NT2/D1 (cell line): ENCODE results near the gene IL4R.

Experiments
- DNase-seq: peaks from one replicate; pipeline ENCODE4 v3.0.0-alpha.2; 2011; ENCODE audit warnings: low read depth, low spot score
- H3K27me3 ChIP-seq: 2 replicates; pipeline ENCODE4 v1.6.0; 2011; ENCODE audit warnings: mild to moderate bottlenecking; ENCODE audit not compliant: insufficient read length, insufficient read depth
- H3K36me3 ChIP-seq: 2 replicates; pipeline ENCODE4 v1.6.1; 2011; ENCODE audit warnings: mild to moderate bottlenecking, low read length, mixed read lengths; ENCODE audit not compliant: insufficient read depth, insufficient read length
- H3K4me1 ChIP-seq: 2 replicates; pipeline ENCODE4 v1.5.1; 2011; ENCODE audit not compliant: insufficient read depth, insufficient read length
- H3K4me3 ChIP-seq: 2 replicates; pipeline ENCODE4 v1.5.1; 2011; ENCODE audit warnings: low read depth; ENCODE audit not compliant: insufficient read length
- H3K9ac ChIP-seq: 2 replicates; pipeline ENCODE4 v1.6.0; 2011; ENCODE audit warnings: low read depth; ENCODE audit not compliant: insufficient read length
- H3K9me3 ChIP-seq: 2 replicates; pipeline ENCODE4 v1.5.1; 2011; ENCODE audit warnings: mild to moderate bottlenecking, low read length; ENCODE audit not compliant: insufficient read depth
- SUZ12 ChIP-seq: IDR thresholded peaks from 2 replicates; pipeline ENCODE4 v1.6.1; 2011; ENCODE audit not compliant: insufficient read length, insufficient read depth; ENCODE audit errors: extremely low read depth
- YY1 ChIP-seq: IDR thresholded peaks from 2 replicates; pipeline ENCODE4 v1.6.1; 2011; ENCODE audit not compliant: insufficient read length, insufficient read depth
- ZNF274 ChIP-seq: IDR thresholded peaks from 2 replicates; pipeline ENCODE4 v1.6.1; 2011; ENCODE audit warnings: mild to moderate bottlenecking, low read depth, low read length

The IL4R gene

GRCh38 chr16:27377666-27378485, 64.1 kb downstream of the IL4R start:
- no peaks in the 10 kb centered on the region for H3K27me3 ChIP-seq
- H3K9ac ChIP-seq: no peak overlapping the region
- H3K36me3 ChIP-seq: no peaks in the 10 kb centered on the region
- H3K4me1 ChIP-seq: peaks cover 6% of the 10 kb centered on the region
- no peak for DNase-seq
- H3K4me3 ChIP-seq: no peak overlapping the region
- TF ChIP-seq SUZ12 (no peak), YY1 (no peak), ZNF274 (no peak)
- H3K9me3 ChIP-seq: 0 out of 2 replicates have a peak, but pooled peaks cover 5% of the 10 kb centered on the region

DNA sequence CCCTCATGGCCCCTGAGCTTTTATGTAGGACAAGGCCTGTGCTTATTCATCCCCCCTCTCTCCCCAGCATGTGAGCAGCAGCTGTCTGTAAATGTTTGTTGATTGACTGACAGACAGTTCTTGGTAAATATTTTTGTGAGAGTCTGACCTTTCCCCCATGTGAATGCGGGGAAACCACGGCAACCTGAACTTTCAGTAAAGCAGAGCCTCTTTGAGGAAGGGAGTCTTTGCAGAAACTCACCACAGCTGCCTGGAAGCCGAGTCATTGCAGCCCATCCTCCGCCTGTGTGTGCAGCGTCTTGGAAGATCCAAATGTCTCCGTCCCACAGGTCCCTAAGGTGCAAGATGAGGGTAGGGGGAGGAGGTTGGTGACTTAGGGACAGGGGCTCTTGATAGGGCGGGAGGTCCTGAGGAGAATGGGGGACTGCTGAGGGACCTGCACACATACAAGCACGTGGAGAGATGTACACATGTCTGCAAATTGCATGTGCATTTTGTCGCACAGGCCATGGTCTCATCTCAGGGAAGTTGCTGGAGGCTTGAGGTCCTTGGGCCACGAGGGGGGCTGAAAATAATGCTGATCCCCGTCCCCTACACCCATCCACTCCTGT, 65.2 kb downstream of the IL4R start:
- no peak for DNase-seq
- H3K4me1 ChIP-seq: peaks cover 6% of the 10 kb centered on the region

GRCh38 chr16:27379919-27380318, 66.1 kb downstream of the IL4R start:
- Histone ChIP-seq H3K4me1 (peaks cover 6% of the 10 kb centered on the region), H3K4me3 (no peak overlapping the region), H3K27me3 (no peaks in the 10 kb centered on the region), H3K9me3 (0 out of 2 replicates have a peak, but pooled peaks cover 13% of the 10 kb centered on the region), H3K36me3 (no peaks in the 10 kb centered on the region), H3K9ac (no peak overlapping the region)
- DNase-seq: no peak
- TF ChIP-seq YY1 (no peak), ZNF274 (no peak), SUZ12 (no peak)

More for the DNA sequence above, 65.2 kb downstream of the IL4R start:
- Histone ChIP-seq H3K9ac (peak overlapping the region; percentile 23), H3K36me3 (no peaks in the 10 kb centered on the region), H3K4me3 (no peak overlapping the region), H3K9me3 (0 out of 2 replicates have a peak, but pooled peaks cover 5% of the 10 kb centered on the region), H3K27me3 (no peaks in the 10 kb centered on the region)
- TF ChIP-seq ZNF274: no peak
- no peak for TF ChIP-seq SUZ12
- no peak for TF ChIP-seq YY1

DNA sequence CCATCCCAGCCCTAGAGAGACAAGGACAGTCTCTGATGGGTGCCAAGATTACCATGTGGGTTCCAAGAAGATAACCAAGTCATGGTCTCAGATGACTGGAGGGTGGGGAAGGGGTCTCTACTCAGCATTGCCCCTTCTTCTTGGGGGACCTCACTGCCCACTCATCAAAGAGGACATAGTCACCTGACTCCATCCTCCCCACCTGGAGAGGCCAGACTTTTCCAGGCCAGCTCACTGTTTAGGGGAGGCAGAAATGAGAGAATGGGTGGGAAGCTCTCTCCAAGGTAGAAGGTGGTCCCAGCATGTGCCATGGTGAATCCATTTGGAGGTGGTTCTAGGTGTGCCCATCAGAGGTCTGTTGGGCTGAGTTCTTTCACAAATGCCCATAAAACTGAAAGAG, 67.5 kb downstream of the IL4R start:
- Histone ChIP-seq H3K4me1 (peaks cover 6% of the 10 kb centered on the region), H3K27me3 (no peaks in the 10 kb centered on the region)
- no peak for TF ChIP-seq ZNF274
- TF ChIP-seq SUZ12: no peak
- no peak for TF ChIP-seq YY1

DNA sequence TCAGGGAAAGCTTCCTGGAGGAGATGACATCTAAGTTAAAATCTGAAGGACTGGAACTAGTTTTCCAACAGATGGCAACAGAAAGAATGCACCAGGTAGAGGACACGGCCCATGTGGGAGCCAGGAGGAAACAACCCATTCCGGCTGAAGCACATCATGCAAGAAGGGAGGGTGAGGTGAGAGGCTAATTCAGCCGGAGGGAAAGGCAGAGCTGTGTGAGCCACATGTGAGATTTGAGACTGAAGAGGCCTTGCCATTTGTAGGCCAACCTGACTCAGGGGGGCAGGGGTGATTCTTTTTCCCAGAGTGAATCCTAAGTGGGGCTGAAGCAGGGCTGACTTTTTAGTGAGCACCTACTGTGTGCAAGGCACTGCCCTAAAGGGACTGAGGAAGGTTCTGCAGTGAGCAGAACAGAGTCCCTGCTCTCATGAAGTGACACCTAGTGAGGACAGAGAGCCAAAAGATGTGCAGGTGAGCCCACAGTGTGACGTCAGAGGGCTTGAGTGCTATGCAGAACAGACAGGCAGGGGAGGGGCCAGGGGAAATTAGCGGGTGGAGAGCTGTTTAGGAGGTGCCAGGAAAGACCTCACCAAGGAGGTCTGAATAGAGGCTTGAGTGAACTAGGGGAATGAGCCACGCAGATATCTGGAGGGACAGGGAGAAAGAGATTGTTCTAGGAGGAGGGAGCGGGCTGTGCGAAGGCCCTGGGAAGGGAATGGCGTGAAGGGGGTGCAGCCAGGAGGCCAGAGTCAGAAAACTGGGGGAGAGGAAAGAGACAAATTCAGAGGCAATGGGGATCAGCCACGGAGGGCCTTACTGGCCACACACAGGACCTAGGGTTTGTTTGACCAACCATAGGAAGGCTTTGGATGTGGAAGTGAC, 68.4 kb downstream of the IL4R start:
- Histone ChIP-seq H3K4me3 (no peak overlapping the region), H3K9ac (no peak overlapping the region), H3K27me3 (no peaks in the 10 kb centered on the region), H3K4me1 (peaks cover 6% of the 10 kb centered on the region), H3K9me3 (0 out of 2 replicates have a peak, but pooled peaks cover 14% of the 10 kb centered on the region), H3K36me3 (no peaks in the 10 kb centered on the region)
- no peak for DNase-seq
- TF ChIP-seq SUZ12 (no peak), YY1 (no peak), ZNF274 (no peak)

More for the DNA sequence above, 67.5 kb downstream of the IL4R start:
- Histone ChIP-seq H3K4me3 (no peak overlapping the region), H3K36me3 (no peaks in the 10 kb centered on the region), H3K9ac (no peak overlapping the region), H3K9me3 (0 out of 2 replicates have a peak, but pooled peaks cover 14% of the 10 kb centered on the region)
- no peak for DNase-seq

GRCh38 chr16:27383556-27384243, 69.9 kb downstream of the IL4R start:
- Histone ChIP-seq H3K4me1 (peaks cover 6% of the 10 kb centered on the region), H3K9me3 (0 out of 2 replicates have a peak, but pooled peaks cover 14% of the 10 kb centered on the region), H3K4me3 (no peak overlapping the region), H3K27me3 (no peaks in the 10 kb centered on the region), H3K36me3 (no peaks in the 10 kb centered on the region), H3K9ac (no peak overlapping the region)
- no peak for TF ChIP-seq SUZ12
- TF ChIP-seq ZNF274: no peak
- TF ChIP-seq YY1: no peak
- no peak for DNase-seq
